ENCODE measurements around the gene KATNB1. TPM values are rescaled to one million over a fixed set of nuclear protein-coding genes. Genes with fewer than 3 reads are reported as not detected.

The KATNB1 gene
- total and polyA plus RNA-seq, 10 donors: 10.6 to 23.1 (median 17.0) TPM

DNA sequence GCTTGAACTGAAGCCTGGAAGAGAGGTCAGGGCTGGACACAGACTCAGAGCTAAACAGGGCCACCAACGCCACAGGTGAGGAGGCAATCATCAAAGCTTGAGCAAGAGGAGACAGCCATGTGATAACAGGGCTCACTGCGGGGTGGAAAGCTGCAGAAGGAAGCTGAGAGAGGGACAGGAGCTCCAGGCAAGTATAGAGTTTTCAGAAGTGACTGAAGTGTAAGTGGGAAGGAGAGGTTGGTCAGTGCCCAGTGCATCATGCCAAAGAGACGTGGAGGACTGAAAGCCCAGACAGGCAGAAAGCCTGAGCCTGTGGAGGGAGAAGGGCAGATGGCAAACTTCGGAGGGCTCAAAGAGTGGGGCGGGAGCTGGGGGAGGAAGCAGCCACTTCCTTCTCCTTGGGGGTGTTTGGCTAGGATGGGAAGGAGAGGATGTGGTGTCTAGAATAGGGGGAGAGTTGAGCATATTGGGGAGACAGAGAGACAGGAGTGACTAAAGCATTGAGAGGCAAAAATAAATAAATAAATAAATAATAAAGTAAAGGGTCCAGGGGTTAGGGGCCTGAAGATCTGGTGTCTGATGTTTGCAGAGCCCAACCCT is 64.1 kb downstream of the KATNB1 start:
- H3K27me3 ChIP-seq (replicated peaks in 1 of 7): peaks cover 0 to 35% (median 0%) of the 10 kb centered on the region in 7 donors
- TF ChIP-seq POLR2AphosphoS5 (IDR thresholded peaks at IDR 0.05) (no peak), POLR2A (IDR thresholded peaks at IDR 0.05) (no peak)
- TF ChIP-seq, protein P1, sequence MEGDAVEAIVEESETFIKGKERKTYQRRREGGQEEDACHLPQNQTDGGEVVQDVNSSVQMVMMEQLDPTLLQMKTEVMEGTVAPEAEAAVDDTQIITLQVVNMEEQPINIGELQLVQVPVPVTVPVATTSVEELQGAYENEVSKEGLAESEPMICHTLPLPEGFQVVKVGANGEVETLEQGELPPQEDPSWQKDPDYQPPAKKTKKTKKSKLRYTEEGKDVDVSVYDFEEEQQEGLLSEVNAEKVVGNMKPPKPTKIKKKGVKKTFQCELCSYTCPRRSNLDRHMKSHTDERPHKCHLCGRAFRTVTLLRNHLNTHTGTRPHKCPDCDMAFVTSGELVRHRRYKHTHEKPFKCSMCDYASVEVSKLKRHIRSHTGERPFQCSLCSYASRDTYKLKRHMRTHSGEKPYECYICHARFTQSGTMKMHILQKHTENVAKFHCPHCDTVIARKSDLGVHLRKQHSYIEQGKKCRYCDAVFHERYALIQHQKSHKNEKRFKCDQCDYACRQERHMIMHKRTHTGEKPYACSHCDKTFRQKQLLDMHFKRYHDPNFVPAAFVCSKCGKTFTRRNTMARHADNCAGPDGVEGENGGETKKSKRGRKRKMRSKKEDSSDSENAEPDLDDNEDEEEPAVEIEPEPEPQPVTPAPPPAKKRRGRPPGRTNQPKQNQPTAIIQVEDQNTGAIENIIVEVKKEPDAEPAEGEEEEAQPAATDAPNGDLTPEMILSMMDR (IDR thresholded peaks at IDR 0.05 in 8 of 11, conservative IDR thresholded peaks at IDR 0.05 in 3 of 11): no peak
- 12 to 21% (median 13%) methylated on average over 4 to 5 of the region's 5 CpGs for WGBS, 5 donors
- intact Hi-C loops (cut with DNase I; ENCODE audit: low total_unique reads): no loop called here
- H3K4me3 ChIP-seq: peak overlapping the region in 1 of 8 donors; percentile 70
- H3K27ac ChIP-seq: peak overlapping the region in 4 of 8 donors; percentile 81 to 86 (median 84)
- peaks cover 25 to 69% (median 50%) of the 10 kb centered on the region in 6 donors for H3K4me1 ChIP-seq
- no peaks in the 10 kb centered on the region for H3K9me3 ChIP-seq
- no peak for DNase-seq
- peaks cover 0 to 22% (median 4%) of the 10 kb centered on the region in 6 donors for H3K36me3 ChIP-seq

DNA sequence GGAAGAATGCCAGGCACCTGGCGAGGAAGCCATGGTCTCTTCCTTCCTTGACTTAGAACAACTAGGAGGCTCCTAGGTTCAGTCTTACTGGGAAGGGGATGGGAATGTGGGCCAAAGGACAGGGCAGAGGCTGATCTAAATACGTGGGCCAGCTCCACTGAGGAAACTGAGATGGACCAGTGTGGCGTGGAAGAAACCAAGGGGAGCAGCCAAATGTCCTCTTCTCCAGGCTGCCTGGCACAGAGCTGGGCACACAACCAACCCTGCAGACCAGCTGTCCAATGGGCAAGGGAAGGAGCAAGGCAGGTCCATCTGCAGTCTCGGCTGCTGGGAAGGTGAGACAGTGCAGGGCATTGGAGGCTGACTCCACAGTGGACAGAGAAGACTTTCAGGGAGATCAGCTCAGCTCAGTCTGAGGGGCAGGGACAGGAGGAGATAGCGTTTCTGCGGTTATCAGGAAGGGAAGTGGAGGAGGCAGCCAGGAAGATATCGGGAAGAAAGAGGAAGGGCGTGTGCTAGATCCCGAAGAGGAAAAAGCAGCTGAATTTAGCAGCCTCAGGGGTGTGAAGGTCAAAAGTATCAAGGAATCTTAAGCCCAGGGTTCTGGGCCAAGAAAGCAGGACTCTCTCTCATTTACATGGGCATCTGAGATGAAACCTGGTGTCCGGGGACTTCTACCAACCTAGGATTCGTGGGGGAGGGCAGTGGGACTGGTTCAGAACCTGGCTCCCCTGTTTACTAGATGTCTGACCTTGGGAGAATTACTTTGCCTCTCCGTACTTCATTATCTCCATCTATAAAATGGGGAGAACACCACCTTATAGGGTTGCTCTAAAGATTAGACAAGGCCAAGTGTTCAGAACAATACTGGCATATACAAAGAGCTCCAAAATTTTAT is 64.9 kb downstream of the KATNB1 start:
- Histone ChIP-seq H3K27me3 (replicated peaks in 1 of 7) (peaks cover 0 to 35% (median 0%) of the 10 kb centered on the region in 7 donors), H3K27ac (peak overlapping the region in 6 of 8 donors; percentile 78 to 86 (median 82)), H3K9me3 (no peaks in the 10 kb centered on the region), H3K36me3 (peaks cover 0 to 18% (median 3%) of the 10 kb centered on the region in 6 donors), H3K4me3 (peak overlapping the region in 4 of 8 donors; percentile 42 to 70 (median 50)), H3K4me1 (peaks cover 25 to 69% (median 50%) of the 10 kb centered on the region in 6 donors)
- no peak for TF ChIP-seq POLR2AphosphoS5 (IDR thresholded peaks at IDR 0.05)
- TF ChIP-seq, protein P1 (IDR thresholded peaks at IDR 0.05 in 8 of 11, conservative IDR thresholded peaks at IDR 0.05 in 3 of 11): no peak
- no peak for TF ChIP-seq POLR2A (IDR thresholded peaks at IDR 0.05)
- intact Hi-C loops (cut with DNase I; ENCODE audit: low total_unique reads): no loop called here
- 33 to 47% (median 36%) methylated on average over 12 of the region's 12 CpGs for WGBS, 5 donors
- DNase-seq: no peak

DNA sequence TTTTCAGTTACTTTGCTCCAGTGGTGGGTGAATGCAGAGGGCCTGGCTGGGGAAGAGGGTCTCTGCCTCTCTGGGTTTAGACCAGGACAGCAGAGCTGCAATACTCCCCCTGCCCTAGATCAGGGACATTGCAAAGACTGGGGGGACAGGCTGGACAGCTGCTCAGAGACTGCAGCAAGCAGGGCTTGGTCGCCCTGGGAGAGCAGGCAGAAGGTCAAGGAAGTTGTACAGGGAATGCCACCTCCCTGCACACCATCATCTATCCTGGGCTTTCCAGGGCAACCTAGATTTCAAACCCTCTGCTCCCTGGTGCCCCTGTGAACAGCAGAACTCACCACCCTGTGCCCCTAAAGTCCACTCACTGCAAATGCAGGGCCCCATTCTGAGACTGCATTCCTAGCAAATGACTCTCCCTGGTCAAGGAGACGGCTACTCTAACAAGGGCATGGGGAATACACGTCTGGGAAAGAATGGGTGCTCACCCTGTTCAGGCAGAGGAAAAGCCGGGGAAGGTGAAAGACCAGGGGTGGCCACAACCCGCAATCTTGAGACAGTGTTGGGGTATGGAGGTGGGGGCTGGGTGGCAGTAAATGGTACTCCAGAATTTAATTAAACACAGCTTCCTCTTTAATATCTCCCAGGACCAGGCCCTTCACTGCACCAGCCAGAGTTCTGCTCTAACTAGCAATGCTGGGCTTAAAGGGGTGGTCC is 65.7 kb downstream of the KATNB1 start:
- H3K4me1 ChIP-seq: peaks cover 25 to 69% (median 50%) of the 10 kb centered on the region in 6 donors
- no peak for DNase-seq
- H3K27me3 ChIP-seq (replicated peaks in 1 of 7): peaks cover 0 to 35% (median 0%) of the 10 kb centered on the region in 7 donors
- 29 to 60% (median 45%) methylated on average over 5 of the region's 5 CpGs for WGBS, 5 donors
- H3K9me3 ChIP-seq: no peaks in the 10 kb centered on the region
- peaks cover 0 to 16% (median 3%) of the 10 kb centered on the region in 6 donors for H3K36me3 ChIP-seq
- no peak for TF ChIP-seq POLR2A (IDR thresholded peaks at IDR 0.05)
- TF ChIP-seq, protein P1 (IDR thresholded peaks at IDR 0.05 in 8 of 11, conservative IDR thresholded peaks at IDR 0.05 in 3 of 11): no peak
- no peak for TF ChIP-seq POLR2AphosphoS5 (IDR thresholded peaks at IDR 0.05)
- peak overlapping the region; percentile 27 to 70 (median 44) for H3K4me3 ChIP-seq
- peak overlapping the region in 7 of 8 donors; percentile 76 to 86 (median 81) for H3K27ac ChIP-seq
- intact Hi-C loops (cut with DNase I; ENCODE audit: low total_unique reads): no loop called here

Measured in spleen (tissue), 11 donors.